Esophagus squamous epithelium (tissue), 4 donors: Measurements from ENCODE around the gene INPPL1.

Source experiments
- CTCF ChIP-seq, 6 experiments: fragments of 450-650 bp in 4 of 6; fragments of 200-600 bp in 2 of 6; sonication (generic) in 2 of 6; IDR thresholded peaks; one replicate each; pipeline ENCODE4 v1.5.1; 2016 to 2019; ENCODE audit warnings: antibody characterized with exemption in 6 of 6, mild to moderate bottlenecking in 4 of 6, moderate library complexity in 4 of 6
- POLR2A ChIP-seq, 4 donors: fragments of 450-650 bp; IDR thresholded peaks; one replicate each; pipeline ENCODE4 v1.6.1; 2017; ENCODE audit warnings: antibody characterized with exemption in 4 of 4, mild to moderate bottlenecking in 4 of 4, moderate library complexity in 3 of 4

GRCh38 chr11:72244361-72245262 is 20.0 kb downstream of the INPPL1 start:
- TF ChIP-seq CTCF (IDR thresholded peaks at IDR 0.05) = no peak
- TF ChIP-seq POLR2A (IDR thresholded peaks at IDR 0.05) = no peak
